Measurements from ENCODE around the gene CTNNBL1. TPM values are rescaled to one million over a fixed set of nuclear protein-coding genes. Genes with fewer than 3 reads are reported as not detected.

CTNNBL1 gene
- total RNA-seq, 6 experiments from 2014 or later = 16.3 to 41.8 (median 28.8) TPM

GRCh38 chr20:37873884-37874283, 180.1 kb downstream of the CTNNBL1 start:
- no peaks in the 10 kb centered on the region for H3K27me3 ChIP-seq
- H3K36me3 ChIP-seq = peaks cover 0 to 20% (median 1%) of the 10 kb centered on the region in 4 donors
- no peak for DNase-seq
- no peak overlapping the region for H3K4me3 ChIP-seq
- no peak overlapping the region for H3K27ac ChIP-seq
- no CpG with 5 or more reads among the region's 11 CpGs for WGBS (ENCODE audit: insufficient coverage, low coverage, low lambda C conversion rate, missing lambda C conversion rate)
- H3K4me1 ChIP-seq = no peaks in the 10 kb centered on the region
- no peak for TF ChIP-seq CTCF (IDR thresholded peaks at IDR 0.05)
- TF ChIP-seq POLR2A (IDR thresholded peaks at IDR 0.05) = no peak
- no peaks in the 10 kb centered on the region for H3K9me3 ChIP-seq
- ATAC-seq = no peak
- intact Hi-C loops (cut with DNase I) = no loop called here

- TF ChIP-seq POLR2A (IDR thresholded peaks at IDR 0.05) = no peak
- TF ChIP-seq CTCF (IDR thresholded peaks at IDR 0.05) = no peak
- no peak for DNase-seq
- Histone ChIP-seq H3K27me3 (no peaks in the 10 kb centered on the region), H3K4me3 (no peak overlapping the region), H3K27ac (no peak overlapping the region), H3K36me3 (peaks cover 0 to 18% (median 0%) of the 10 kb centered on the region in 4 donors), H3K9me3 (no peaks in the 10 kb centered on the region), H3K4me1 (no peaks in the 10 kb centered on the region)
- 83% methylated on average over 12 of the region's 24 CpGs for WGBS (ENCODE audit: insufficient coverage, low coverage, low lambda C conversion rate, missing lambda C conversion rate)
- intact Hi-C loops (cut with DNase I) = no loop called here
- ATAC-seq = no peak
These were observed 181.8 kb downstream of the CTNNBL1 start for GRCh38 chr20:37875460-37876175.

DNA sequence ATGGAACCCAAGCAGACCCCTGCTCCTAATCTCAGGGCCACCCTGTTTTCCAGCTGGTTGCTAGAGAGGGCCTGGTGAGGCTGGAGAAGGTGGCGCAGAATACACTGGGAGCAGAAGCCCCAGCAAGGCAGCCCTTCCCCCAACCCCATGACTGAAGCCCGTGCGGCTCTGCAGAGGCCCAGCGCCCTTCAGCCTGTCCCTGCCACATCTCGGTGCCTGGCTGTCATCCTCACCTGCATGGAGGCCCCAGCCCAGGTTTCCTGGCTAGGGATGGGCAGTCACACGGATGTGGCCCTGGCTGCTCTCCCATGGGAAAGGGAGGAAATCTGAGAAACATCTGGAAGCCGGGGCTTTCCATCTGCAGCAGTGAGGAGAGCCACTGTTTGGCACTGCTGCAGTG, 183.0 kb downstream of the CTNNBL1 start:
- Histone ChIP-seq H3K4me1 (no peaks in the 10 kb centered on the region), H3K9me3 (no peaks in the 10 kb centered on the region), H3K27ac (no peak overlapping the region), H3K4me3 (no peak overlapping the region), H3K36me3 (peaks cover 0 to 15% (median 0%) of the 10 kb centered on the region in 4 donors), H3K27me3 (no peaks in the 10 kb centered on the region)
- TF ChIP-seq CTCF (IDR thresholded peaks at IDR 0.05) = no peak
- TF ChIP-seq POLR2A (IDR thresholded peaks at IDR 0.05) = no peak
- intact Hi-C loops (cut with DNase I) = no loop called here
- DNase-seq (no peak), ATAC-seq (peak in 1 of 4 donors; percentile 18)
- 80% methylated on average over 1 of the region's 7 CpGs for WGBS (ENCODE audit: insufficient coverage, low coverage, low lambda C conversion rate, missing lambda C conversion rate)

GRCh38 chr20:37877832-37878772, 184.3 kb downstream of the CTNNBL1 start:
- Histone ChIP-seq H3K4me3 (no peak overlapping the region), H3K36me3 (peaks cover 0 to 10% (median 0%) of the 10 kb centered on the region in 4 donors), H3K27me3 (no peaks in the 10 kb centered on the region), H3K27ac (no peak overlapping the region), H3K4me1 (no peaks in the 10 kb centered on the region), H3K9me3 (no peaks in the 10 kb centered on the region)
- TF ChIP-seq CTCF (IDR thresholded peaks at IDR 0.05) (no peak), POLR2A (IDR thresholded peaks at IDR 0.05) (no peak)
- DNase-seq (no peak), ATAC-seq (no peak)
- intact Hi-C loops (cut with DNase I) = no loop called here
- WGBS (ENCODE audit: insufficient coverage, low coverage, low lambda C conversion rate, missing lambda C conversion rate) = 69% methylated on average over 6 of the region's 20 CpGs
